PFSK-1 (cell line): ENCODE measurements around the gene NAGS.

Experiments
- FOXP2 ChIP-seq: optimal IDR thresholded peaks from 2 replicates; pipeline ENCODE3; 2011; ENCODE audit warnings: borderline replicate concordance, control low read depth, inconsistent platforms; ENCODE audit not compliant: insufficient read depth; ENCODE audit errors: extremely low read length, extremely low read depth
- POLR2AphosphoS5 ChIP-seq: IDR thresholded peaks from 2 replicates; pipeline ENCODE4 v1.6.1; 2012; ENCODE audit warnings: low read depth, mild to moderate bottlenecking, control low read depth, low read length, moderate library complexity
- REST ChIP-seq, 2 experiments: IDR thresholded peaks; 2 replicates each; pipeline versions ENCODE4 v1.6.1 to v1.8.0; 2011 to 2012; ENCODE audit warnings: low read depth in 2 of 2, low read length in 2 of 2, control low read depth in 1 of 2, inconsistent platforms in 1 of 2, mild to moderate bottlenecking in 1 of 2, moderate library complexity in 1 of 2; ENCODE audit not compliant: insufficient read depth in 1 of 2
- SIN3A ChIP-seq: IDR thresholded peaks from 2 replicates; pipeline ENCODE4 v1.6.1; 2012; ENCODE audit warnings: mild to moderate bottlenecking, low read length, moderate library complexity, borderline replicate concordance; ENCODE audit not compliant: insufficient read depth
- TAF1 ChIP-seq: IDR thresholded peaks from 2 replicates; pipeline ENCODE4 v1.6.1; 2012; ENCODE audit warnings: low read length, control low read depth, borderline replicate concordance; ENCODE audit not compliant: insufficient read depth

GRCh38 chr17:43961954-43962353 lies 42.5 kb upstream of the NAGS start:
- TF ChIP-seq POLR2AphosphoS5 (no peak), REST (IDR thresholded peaks at IDR 0.05; ENCODE audit: insufficient read depth in 1 of 2, low read depth in 2 of 2, low read length in 2 of 2) (no peak), SIN3A (no peak), TAF1 (no peak), FOXP2 (no peak)
